HTERT RPE-1 (cell line): ENCODE measurements around the gene PAX1.

ENCODE experiments used
- in situ Hi-C: fragments of 300-500 bp; cut with MboI; formaldehyde crosslinking; loops from 4 replicates; pipeline ENCODE4 v1.14.3; 2020; ENCODE audit warnings: low sequenced_read_pairs

PAX1 gene

DNA sequence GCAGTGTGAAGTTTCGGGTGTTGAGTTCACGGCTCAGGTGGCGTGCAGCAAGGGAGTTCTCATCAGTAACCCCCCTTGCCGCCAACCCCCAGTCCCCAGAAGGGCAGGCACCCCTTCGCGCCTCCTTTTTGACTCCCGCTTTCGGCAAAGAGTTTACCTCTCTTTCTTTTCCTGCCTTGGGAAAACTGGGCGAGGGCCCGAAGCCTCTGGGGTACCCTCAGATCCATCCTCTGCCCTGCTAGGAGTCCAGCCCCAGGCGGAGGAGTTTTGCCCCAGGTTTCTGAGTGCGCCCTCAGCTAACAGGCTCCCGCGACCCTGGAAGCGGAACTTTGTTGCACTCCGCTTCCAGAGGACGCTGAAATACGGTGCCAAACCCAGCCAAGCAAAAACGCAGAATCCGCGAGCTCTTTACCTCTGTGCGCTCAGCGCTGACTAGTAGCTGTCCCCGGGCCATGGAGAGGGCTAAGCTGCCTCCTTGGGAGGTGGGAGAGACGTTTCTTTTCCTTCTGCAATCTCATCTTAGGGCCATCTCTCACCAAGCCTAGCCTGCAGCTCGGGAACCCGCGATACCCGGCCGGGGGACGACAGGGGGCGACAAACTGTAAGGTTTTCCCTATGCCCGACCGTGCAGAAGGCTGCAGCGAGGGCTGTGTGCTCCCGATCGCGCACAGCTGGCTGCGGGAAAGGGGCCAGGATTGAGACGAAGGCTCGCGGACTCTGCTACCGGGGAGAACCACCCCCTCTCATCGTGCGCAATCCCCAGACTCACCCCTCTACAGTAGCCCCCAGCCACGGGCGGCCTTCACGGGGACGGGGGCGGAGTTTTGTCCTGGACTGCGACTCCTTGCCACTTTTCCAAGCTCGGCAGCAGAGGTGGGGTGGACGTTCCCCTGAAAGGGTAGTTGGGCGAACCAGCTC lies 2.7 kb upstream of the PAX1 start:
- in situ Hi-C loops = no loop called here

DNA sequence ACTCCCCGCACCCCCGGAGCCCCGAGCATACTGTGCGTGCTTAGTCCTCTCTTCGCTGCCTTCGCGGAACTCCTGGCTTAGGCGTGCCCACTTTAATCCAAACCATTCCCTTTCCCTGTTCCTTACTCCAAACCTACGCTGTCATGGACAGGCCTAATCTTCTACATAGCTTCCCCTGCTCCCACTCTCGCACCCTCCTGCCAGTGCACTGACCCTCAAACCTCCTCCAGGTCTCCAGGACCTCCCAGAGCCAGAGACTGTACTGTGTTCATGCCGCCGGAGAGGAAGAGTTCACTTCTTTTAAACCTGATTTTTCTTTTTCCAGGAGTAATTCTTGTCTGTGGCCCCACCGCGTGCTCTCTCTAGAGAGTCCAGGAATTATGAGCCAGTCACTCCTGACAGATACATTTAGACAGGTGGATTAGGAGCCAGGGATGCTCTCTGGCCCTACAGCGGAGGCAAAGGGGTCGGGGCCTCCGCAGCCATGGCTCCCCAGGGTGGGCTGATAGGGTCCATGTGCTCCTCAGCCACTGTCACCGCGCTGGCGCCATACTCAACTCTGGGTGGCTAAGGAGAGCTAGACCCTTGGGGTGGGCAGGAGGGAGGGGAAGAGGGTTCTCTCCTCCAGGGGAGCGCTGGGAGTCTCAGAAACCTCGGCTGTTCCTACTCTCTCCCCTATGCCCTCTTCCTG lies 1.6 kb upstream of the PAX1 start:
- in situ Hi-C loops = no loop called here

DNA sequence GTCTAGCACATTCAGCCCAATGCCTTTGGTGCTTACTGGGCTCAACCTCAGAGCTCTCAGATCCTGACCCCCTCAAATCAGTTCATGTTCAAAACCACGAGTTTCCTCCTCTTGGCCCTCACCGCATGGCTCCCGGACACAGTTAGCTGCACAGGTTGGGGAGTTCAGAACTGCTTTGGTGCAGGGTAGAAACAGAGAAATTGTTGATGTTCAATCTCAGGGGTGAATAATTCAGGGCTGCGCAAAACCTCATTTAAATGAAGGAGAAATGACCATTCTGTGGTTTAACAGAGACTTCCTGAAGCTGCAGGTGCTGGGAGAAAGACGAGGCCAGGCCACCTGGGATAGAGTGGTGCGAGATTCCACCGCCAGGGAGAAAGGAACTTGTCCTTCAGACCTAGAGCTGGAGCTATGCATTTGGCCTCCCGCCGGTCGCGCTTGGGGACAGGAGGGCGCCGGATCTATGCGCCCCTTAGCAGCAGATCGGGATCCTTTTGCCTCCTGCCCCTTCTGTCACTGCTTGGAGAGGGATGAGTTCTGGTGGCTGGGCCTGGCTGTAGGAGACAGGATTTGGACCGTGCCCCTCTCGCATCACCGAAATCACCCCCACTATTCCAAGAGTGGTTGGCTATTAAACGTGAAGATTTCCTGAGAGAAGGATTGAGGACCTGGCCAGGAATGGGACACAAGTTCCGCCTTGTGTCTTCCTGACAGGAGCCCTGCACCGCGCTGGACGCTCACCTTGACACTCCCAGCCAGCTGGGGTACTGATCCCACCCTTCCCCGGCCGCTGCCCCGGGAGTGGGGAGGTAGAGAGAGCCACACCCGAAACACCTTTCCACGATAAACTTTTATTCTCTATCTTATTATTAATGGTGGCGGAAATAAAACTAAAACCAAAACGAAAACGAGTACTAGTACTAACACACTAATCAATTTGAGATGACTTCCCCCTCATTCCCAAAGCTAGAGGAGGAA lies 767 bp upstream of the PAX1 start:
- in situ Hi-C loops = no loop called here

- in situ Hi-C loops = no loop called here
Measured at GRCh38 chr20:21706261-21707195, 1.1 kb downstream of the PAX1 start.

DNA sequence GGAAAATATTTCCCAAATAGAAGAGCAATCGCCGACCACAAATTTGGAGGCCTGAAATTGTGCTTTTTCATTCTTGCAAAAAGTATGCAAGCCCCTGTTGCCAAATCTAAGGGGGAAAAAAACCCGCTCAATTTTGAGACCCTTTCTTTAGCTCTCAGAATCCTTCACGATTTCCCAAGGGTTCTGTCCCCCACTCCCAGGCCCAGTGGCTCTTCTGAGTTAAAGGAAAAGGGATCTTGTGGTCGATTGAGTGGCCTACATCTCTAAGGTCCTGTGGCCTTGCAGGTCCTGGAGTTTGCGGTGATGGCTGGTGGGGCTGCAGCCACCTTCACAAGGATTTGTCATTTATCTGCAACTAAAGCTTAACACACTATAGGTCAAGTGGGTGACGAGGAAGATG lies 1.8 kb downstream of the PAX1 start:
- in situ Hi-C loops = no loop called here

DNA sequence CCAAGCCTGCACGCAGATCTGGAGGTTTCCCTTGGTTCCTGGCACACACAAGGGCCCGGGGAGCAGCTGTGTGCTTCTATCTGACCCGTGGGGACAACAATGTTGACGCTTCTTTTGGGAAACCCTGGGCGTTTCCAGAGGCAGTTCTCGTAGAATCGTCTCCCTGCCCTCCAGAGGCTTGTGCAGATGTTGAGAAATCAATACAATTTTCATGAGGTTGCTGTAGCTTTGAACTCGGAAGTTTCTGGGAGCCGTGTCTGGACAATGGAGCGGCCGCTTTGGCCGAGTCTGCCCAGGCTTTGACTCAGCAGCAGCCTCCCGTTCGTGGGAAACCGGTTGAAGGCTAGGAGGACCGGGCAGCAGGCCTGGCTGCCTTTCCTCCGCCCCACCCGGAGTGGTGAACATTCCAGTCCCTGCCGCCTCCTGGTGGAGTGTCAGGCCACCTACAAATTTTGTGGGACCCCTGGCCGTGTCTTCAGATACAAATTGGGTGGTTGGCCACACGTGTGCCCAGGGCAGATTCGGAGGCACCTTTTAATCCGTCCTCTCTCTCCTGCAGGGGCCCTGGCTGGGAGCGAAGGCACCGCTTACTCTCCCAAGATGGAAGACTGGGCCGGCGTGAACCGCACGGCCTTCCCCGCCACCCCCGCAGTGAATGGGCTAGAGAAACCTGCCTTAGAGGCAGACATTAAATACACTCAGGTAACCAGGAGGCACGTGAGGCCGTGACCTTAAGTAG lies 2.7 kb downstream of the PAX1 start:
- in situ Hi-C loops = no loop called here

GRCh38 chr20:21708738-21709534 lies 3.5 kb downstream of the PAX1 start:
- in situ Hi-C loops = no loop called here

DNA sequence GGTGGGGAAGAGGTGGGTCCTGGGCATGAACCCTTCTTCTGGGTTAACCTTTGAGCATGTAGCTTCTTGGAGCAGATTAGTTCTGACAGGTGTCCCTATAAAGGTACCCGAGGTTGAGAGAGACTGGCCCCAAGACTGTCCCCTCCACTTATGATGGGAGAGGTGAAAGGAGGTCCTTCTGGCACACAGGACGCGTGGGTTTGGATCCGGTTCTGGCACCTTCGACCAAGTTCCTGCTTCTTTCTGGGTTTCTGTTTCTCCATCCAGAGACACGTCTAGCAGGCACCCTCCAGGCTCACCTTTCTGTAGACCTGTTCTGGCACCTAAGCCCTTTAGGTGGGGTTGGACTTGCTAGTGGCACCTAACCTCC lies 4.1 kb downstream of the PAX1 start:
- in situ Hi-C loops = no loop called here

- in situ Hi-C loops = no loop called here
Measured at GRCh38 chr20:21710341-21710740, 4.9 kb downstream of the PAX1 start.

DNA sequence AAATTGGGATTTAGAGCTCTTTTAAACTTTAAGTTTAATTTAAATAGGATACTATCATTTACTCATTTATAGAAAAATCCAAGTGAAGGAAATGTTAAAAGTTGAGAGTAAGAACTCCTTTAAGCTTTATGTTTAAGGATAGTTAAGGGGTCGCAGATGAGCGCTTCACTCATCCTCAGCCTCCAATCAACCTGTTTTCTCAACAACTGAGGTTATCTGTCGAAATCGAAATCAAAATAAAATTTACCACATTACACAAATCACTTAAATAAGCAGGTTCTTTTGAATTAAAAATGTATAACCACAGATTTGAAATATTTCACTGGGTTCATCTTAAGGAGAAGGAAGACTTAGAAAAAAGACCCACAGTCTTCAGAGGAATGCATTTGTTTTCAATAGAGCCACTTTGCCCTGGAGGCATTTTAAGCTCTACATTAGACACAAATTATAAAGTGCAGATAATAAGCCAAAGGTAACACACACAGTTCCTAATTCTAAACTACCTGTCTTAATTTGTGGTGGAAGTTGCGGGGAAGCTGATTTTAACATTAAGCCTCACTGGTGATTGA lies 5.5 kb downstream of the PAX1 start:
- in situ Hi-C loops = no loop called here

DNA sequence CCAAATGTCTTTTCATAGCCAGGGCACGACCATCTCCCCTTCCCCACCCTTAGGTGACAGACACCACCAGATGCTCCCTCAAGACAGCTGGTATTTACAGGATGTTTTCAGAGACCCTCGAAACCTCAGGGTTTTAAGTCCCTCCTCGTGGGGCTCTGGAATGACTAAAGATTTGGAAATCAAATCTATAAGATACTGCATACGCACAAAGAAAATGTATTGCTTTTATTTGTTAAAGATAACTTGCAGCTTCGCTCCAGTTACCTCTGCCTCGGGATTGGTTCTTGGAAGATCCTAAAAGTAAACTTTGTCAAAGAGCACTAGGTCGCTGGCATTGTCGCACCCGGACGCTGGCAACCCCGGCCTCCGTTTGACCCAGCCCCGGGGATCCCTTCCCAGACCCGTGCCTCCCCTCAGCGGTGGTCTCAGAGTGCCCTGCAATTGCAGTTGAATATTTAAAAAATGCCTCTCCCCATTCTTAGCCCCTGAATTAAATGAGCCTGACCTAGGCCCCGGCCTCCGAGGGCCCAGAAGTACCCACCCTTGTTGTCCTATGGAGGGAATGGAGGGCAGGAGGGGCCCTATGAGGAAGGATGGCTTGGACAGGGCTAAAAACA lies 7.1 kb downstream of the PAX1 start:
- in situ Hi-C loops = no loop called here

GRCh38 chr20:21713470-21713869 lies 8.0 kb downstream of the PAX1 start:
- in situ Hi-C loops = no loop called here

- in situ Hi-C loops = no loop called here
Measured at GRCh38 chr20:21713901-21714296, 8.4 kb downstream of the PAX1 start.

DNA sequence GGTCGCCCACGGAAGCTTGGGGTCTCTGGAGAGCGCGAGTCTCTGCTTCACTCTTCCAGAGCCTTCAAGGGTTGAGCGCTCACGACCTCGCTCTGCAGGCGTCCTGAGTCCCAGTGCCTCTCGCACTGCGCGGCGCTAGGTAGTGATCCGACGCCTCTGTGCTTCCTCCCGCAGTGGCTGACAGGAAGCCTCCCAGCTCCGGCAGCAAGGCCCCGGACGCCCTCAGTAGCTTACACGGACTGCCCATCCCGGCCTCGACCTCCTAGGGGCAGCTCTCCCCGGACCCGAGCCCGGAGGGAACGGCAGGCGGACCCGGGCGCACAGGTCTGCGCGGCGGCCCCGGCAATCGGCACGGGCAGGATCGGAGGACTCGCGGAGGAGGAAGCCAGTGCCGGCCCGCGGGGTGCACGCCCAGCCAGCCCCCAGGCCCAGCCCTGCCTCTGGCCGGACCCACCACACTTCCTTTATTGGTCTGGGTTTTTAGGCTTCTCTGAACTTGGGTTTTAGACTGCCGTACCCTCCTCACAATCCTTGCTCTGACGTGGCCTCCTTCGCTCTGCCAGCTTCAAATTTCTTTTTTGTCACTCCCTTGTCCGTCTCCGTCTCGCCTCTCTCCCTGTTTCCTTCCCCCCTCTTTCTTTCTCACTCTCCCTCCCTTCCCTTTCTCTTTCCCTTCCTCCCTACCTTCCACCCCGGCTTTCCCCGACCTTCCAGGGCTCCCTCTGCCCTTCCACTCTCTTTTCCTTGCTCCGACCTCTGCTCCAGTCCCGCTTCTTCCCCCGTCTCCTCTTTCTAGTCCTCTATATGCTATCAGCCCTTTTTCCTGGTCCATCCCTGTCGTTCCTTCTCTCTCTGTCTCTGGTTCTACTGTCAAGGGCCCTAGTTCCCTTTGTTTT lies 9.1 kb downstream of the PAX1 start:
- in situ Hi-C loops = no loop called here

DNA sequence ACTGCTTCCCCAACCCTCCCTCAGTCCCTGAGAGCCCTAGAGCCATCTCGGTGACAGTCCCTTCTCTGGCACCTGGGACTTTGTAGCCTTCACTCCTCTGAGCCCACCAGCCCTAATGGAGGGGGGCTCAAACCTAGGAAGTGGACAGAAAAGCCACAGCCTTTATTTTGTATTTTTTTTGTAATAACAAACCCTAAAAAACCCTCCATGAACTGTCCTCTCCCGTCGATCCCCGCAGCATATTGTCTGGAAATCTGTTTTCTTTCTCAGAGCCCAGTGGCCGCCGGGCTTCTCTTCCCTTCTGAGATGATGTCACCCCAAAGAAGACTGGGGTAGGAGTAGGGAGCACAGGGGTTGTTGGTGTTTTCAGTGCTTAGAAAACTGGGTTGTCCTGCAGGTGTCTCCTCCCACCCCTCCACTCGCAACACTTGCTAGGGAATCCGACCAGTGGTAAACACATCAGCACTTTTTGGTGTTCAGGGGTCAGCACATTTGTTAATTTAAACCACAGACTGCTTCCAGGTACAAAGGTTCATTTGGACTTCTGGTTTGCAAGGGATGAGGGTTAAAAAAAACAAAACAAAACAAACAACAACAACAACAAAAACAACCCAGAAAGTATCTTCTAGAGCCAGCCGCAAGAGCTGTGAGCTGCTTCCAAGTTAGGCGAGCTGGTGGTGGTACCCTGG lies 9.9 kb downstream of the PAX1 start:
- in situ Hi-C loops = no loop called here

GRCh38 chr20:21719592-21720214 lies 14.2 kb downstream of the PAX1 start:
- in situ Hi-C loops = no loop called here
